GM19438 (cell line): ENCODE measurements around the gene KLHL5.
"Not testable (repeated sequence)": the region's sequence is repeated elsewhere in the genome, so short reads cannot be mapped to it uniquely, and the experiment has no call there.

Experiments used
- ATAC-seq: cut with Tn5 transposase; IDR thresholded peaks from one replicate; pipeline ENCODE4 v1.9.1; 2021; ENCODE audit warnings: low read depth; ENCODE audit not compliant: unreplicated experiment

The KLHL5 gene

DNA sequence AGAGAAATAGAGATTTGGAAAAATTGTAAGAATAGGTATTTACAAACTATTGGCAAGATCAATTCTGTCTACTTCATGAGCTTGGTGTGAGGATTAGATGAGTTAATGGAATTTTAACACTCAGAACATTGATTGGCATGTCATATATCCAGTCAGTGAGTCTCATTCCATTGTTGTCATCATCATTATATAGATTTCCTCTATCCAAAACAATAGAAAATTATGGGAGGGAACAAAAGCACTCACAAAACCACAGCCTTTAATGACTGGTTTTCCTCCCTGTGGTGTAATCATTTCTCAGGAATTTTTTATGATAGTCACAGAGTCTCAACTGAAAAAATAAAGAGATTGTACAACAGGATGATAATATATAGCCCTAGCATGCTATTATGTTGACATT lies 21.1 kb downstream of the KLHL5 start:
- no peak for ATAC-seq

DNA sequence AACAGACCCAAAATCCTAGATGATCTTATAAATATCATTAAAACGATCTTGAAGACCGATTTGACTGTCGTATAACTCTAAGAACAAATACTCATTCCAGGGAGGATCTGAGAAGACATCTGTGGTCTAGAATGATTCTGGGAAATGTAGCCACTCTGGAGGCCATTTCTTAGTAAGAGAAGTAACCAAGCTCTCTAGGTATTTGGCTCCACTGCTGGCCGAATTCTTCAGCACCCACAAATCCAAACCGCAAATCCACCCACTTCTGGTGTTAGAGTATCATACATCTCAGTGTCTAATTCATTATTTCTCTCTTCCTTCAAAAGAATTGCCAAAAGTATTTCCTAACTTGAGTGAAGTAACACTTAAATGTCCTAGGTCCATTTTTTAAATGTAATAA lies 23.9 kb downstream of the KLHL5 start:
- no peak for ATAC-seq

DNA sequence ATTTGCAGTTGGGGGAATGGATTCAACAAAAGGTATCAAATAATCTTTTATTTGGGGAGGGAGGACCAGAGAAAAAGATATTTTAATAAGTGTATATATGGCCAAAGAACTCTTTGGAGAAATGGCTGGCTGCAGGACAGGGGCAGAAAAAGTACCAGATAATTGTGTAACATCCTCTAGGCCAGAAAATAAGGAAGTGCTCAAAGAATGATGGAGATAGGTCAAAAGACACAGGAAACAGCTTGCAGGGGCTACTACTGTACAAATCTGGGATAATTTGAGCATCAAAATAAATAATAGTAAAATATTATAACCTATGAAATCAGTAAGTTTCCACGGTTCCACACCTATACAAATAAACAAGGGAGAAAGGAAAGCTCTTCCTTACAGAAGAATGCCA lies 34.8 kb downstream of the KLHL5 start:
- ATAC-seq = no peak

DNA sequence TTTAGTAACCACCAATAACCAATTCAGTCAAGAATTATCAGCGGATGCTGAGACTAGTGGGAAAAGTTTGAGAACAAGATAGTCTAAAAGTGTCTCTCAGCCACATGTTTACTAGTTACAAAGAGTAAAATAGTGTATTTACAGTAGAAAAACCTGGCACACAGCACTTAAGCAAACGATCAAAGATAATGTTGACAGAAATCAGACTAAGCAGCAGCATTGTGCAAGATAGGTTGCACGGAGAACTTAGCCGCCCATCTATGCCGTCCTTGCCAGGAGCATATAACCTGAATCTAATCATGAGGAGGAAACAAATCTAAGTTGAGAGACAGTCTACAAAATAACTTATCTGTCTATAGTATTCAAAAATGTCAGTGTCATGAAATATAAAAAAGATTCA lies 35.3 kb downstream of the KLHL5 start:
- no peak for ATAC-seq

DNA sequence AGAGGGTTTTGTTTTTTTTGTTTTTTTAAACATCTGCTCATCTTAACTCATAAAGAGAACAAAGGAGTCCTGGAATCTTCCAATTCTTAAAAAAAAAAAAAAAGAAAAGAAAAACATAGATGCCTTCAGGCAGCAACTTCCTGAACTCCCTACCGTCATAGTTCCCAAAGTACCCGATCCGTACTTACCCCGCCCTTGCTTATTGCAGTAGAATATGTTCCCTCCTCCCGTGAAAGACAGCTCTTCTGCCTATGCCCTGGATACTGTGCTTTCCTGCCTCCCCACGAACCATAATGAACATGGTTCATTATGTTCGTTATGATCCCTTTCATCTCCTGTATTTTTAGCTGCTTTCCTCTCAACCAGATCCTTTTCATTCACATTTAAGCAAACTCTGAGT lies 40.3 kb downstream of the KLHL5 start:
- no peak for ATAC-seq

DNA sequence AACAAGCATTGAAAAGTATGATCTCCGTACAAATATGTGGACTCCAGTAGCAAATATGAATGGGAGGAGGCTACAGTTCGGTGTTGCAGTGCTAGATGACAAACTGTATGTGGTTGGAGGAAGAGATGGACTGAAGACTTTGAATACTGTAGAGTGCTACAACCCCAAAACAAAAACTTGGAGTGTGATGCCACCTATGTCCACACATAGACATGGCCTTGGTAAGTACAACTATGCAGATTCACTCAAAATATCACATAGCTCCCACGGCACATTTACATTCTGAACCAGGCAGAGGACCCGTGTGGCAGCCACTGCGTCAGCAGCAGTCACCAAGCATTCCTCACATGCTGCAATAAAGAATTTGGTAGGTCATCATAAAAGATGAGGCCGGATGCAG lies 41.3 kb downstream of the KLHL5 start:
- ATAC-seq = no peak

DNA sequence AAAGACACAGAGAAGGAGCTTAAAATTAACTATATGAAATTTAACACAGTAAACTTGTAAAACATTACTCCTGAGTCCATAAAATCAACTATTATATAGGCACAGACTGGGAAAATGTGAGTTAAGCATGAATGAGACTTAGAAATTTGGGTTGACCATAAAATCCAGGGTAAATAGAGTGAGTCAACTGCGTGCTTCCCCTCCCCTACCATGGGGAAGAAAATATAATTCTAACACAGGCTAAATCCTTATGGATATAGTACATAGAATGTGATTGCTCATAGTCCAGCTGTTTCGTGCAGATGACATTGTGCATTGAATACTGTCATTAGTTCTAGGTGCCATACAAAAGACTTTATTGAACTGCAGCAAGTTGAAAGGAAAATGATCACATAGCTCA lies 42.2 kb downstream of the KLHL5 start:
- ATAC-seq = no peak

DNA sequence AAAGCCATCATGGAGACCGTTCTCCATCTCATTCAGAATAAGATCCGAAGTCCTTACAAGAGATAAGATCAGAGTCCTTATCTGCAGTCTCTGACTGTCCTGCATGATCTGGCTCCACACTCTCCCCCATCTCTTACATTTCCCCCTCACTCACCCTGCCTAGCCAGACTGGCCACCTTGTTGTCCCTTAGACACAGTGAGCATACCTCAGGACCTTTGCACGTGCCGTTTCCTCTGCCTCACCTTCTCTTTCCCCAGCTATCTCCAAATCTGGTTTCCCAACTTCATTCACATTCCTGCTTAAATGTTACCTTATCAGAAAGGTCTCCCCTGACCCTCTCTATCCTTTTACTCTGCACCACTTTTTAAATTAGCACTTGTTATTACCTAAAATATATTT lies 44.0 kb downstream of the KLHL5 start:
- ATAC-seq = no peak

DNA sequence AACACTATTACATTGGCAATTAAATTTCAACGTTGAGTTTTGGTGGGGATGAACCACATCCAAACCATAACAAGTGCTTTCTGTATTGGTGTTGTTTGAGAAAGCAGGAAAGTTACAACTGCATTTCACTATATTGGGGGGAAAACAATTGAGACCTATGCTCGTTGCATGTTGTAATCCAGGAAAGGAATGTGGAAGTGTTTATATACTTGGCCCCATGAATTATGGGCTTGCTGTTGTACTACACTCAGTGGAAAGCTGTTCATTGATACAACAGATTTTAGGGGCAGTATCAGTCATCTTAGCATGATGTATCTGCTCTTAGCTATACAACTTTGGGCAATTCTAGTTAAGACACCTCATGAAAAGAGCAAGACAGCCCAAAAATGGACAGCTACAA lies 52.4 kb downstream of the KLHL5 start:
- ATAC-seq = no peak

DNA sequence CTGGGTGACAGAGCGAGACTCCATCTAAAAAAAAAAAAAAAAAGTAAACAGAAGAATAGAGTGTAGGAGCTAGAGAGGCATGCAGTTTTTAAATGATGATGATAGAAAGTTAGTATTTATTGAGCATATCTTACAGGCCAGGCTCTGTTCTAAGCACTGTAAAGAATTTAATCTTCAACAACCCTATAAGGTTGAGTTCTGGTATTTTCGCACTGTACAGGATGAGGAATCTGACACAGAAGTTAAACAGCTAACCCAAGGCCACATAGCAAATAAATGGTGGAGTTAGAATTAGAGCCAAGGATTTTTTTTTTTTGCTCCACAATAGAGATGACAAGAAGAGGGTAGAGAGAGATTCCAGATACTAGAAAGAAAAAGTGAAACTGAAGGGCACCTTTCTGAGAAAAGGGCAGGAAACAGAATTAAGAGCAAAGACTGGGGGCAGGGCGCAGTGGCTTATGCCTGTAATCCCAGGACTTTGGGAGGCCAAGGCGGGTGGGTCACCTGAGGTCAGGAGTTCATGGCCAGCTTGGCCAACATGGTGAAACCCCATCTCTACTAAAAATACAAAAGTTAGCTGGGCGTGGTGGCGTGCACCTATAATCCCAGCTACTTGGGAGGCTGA lies 56.1 kb downstream of the KLHL5 start:
- no peak for ATAC-seq

DNA sequence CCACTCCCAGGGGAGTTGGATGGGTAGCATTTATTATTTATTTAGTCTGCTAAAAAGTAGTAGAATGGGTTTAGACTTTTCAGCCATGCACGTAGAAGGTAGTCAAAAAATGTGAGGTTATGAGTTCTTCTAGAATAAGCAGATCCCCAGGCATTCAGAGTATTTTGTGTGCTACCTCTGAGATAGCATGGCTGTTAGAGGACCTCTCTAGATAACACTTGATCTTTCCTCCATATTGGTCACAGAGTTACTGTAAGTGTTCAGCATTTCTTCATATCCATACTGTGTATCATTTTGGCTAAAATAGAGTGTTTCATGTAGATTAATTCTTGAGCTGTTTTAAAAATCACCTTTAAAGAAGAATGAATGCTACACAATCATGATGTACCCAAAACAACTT lies 58.4 kb downstream of the KLHL5 start:
- no peak for ATAC-seq

DNA sequence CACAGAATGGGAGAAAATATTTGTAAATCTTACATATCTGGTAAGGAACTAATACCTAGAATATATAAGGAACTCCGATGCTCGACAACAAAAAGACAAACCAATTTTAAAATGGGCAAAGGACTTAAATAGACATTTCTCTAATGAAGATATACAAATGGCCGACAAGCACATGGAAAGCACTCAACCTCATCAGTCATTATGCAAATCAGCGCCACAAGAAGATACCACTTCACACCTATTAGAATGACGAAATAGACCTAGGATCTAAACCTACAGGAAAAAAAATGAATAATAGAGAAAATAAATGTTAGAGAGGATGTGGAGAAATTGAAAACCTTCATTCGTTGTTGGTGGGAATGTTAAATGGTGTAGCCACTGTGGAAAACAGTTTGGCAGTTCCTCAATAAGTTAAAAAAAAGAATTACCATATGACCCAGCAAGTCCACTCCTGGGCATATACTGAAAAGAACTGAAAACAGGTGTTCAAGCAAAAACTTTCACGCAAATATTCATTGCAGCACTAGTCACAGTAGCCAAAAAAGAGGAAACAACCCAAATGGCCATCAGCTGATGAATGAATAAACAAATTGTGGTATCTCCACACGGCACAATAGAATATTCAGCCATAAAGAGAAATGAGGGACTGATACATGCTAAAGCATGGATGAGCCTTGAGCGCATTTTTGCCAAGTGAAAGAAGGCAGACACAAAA lies 63.0 kb downstream of the KLHL5 start:
- ATAC-seq = peak; percentile 71

DNA sequence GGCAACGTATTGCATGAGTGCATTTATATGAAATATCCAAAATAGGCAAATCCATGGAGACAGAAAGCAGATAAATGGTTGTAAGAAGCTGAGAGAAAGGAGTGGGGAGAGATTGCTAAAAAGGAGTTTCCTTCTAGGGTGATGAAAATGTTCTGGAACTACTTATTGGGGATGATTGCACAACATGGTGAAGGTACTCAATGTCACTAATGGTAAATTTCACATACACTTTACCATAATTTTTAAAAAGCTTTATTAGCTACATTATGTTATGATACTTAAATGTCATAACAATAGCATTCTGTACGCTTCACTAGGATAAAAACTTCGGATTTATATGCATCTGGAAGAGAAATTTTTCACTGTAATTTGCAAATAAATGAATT lies 63.6 kb downstream of the KLHL5 start:
- ATAC-seq = no peak

DNA sequence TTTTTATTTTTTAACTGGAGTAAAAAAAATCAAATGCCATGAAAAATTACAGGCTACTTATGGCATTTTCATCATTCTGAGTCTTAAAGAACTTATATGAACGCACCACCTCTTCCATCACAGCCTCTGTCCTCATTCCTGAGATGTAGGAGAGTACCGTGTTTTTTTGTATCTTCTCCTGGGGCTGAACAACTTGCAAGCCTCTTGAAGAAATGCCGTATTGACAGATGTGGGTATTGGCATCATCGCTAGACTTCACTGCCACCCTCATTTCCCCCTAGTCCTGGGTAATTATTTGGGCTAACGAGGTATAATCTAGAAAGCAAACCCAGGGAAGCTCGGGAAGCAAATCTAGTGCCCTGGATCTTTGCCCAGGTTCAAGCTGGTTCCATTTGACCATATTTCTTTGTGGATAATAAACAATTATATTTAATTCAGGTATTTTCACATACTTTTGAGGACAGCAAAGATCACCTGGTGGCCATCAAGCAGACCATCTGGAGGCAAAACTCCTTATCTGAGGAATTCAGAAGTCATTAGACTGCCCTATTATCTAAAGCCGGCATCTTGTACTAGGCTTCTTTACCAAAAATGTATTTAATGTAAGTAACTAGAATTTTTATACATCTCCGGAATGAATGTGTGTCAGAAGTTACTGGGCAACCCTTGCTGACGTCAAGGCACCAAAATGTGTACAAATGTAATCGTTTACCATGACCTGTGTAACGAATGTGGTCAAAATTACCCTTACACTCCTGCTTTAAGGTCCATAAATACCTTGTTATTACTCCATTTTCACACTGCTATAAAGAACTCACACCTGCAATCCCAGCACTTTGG lies 64.4 kb downstream of the KLHL5 start:
- ATAC-seq = no peak

DNA sequence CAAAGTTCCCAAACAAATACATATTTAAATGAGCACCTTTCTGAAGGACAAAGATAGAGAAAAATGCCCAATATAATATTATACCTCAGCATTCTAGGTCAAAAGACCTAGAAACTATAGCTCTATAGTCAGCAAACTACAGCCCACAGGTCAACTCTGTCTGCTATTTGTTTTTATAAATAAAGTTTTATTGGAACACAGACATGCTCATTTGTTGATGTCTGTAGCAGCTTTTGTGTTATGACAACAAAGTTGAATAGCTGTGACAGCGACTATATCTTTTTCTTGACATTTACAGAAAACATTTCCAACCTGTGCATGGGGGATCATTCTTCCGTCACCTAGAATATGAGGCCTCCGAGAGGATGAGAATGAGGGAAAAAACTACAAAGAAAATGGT lies 71.6 kb downstream of the KLHL5 start:
- no peak for ATAC-seq

DNA sequence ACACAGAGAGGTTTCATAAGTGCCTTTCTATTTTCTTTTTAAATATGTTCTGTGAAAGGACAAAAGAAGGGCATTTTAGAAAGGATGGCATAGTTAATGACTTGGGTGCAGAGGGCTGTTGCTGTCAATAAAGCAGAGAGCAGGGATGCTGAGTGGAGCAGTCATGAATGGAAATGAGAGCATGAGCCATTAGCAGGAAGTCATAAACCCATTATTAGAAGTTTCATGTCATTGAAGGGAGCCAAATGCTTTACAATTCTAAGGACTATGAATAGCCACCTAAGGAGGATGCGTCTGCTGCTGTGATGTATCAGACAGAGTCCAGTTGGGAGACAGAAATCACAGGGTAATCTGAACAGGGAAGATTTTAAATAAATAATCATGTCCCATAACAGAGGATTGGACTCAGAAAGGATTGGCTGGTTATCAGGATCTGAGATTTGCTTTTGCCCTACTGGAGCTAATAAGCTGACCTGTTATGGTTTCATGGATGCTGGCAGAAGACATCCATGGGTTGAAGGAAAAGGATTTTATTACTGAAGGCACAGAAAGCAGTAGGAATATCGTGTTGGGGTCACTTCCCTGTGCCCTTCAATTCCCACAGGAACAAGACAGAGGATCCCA lies 72.8 kb downstream of the KLHL5 start:
- ATAC-seq = no peak

DNA sequence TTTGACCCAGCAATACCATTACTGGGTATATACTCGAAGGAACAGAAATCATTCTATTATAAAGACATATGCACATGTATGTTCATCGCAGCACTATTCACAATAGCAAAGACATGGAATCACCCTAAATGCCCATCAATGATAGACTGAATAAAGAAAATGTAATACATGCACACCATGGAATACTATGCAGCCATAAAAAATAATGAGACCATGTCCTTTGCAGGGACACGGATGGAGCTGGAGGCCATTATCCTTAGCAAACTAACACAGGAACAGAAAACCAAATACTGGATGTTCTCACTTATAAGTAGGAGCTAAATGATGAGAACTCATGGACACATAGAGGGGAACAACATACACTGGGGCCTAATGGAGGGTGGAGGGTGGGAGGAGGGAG lies 76.2 kb downstream of the KLHL5 start:
- not testable (repeated sequence) for ATAC-seq

DNA sequence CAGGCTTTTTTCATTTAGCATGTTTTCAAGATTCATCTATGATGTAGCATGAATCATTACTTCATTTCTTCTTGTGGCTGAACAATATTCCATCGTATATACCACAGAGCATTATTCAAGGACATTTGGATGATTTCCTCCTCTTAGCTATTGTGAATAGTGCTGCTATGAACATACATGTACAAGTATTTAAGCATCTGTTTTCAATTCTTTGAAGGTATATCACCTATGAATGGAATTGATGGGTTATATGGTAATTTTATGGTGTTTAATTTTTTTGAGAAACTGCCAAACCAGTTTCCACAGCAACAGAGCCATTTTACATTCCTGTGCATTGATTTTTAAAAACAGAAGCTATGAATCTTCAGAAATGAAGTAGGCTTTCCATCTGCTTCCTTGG lies 84.2 kb downstream of the KLHL5 start:
- no peak for ATAC-seq

DNA sequence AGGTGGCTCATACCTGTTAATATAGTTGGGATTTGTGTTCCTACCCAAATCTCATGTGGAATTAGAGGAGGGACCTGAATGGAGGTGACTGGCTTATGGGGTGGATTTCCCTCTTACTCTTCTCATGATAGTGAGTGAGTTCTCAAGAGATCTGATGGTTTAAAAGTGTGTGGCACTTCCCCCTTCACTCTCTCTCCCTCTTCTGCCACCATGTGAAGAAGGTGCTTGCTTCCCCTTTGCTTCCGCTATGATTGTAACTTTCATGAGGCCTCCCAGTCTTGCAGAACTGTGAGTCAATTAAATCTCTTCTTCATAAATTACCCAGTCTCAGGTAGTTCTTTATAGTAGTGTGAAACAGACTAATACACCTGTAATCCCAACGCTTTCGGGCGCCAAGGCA lies 92.0 kb downstream of the KLHL5 start:
- no peak for ATAC-seq

DNA sequence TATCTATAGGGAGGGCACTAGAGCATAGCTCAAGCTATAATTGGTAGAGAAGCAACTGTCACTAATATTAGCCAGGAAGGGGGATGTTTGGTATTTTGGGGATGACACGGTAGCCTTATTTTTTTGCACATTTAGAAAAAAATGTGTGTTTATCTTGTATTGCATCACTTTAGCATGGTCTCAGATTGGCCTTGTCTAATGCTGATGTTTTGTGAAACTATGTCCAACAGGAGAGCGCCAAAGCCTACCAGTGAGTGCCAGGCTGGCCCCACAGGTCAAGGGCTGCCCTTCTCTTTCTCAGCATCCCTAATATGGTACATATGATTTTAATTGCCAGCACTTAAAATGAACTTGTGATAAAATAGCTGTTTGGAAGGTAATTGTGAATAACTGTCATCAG lies 95.5 kb downstream of the KLHL5 start:
- ATAC-seq = no peak

DNA sequence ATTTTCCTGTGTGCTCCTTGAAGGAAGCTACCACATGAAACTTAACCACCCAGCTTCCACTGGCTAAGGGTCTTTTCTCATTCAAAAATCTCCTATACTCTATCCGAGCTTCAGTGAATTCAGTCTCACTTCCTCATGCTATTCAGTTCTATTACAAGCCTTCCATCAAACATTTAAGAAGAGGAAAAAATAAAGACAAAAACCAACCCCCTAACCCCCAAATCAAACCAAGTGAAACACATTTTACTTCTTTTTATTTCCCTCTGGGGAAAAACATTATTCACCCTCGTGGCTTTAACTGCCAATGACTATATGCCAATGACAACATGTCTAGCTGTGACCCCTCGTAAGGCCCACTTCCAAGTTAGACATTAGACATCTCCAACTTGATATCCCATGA lies 104.1 kb downstream of the KLHL5 start:
- no peak for ATAC-seq
